Putamen (tissue), 1 donor: ENCODE measurements around the gene WDR81.
"Not testable (repeated sequence)": the region's sequence is repeated elsewhere in the genome, so short reads cannot be mapped to it uniquely, and the experiment has no call there.

Experiments used
- DNase-seq: peaks from one replicate; pipeline ENCODE4 v3.0.0-alpha.2; 2016; ENCODE audit warnings: low spot score

The WDR81 gene

DNA sequence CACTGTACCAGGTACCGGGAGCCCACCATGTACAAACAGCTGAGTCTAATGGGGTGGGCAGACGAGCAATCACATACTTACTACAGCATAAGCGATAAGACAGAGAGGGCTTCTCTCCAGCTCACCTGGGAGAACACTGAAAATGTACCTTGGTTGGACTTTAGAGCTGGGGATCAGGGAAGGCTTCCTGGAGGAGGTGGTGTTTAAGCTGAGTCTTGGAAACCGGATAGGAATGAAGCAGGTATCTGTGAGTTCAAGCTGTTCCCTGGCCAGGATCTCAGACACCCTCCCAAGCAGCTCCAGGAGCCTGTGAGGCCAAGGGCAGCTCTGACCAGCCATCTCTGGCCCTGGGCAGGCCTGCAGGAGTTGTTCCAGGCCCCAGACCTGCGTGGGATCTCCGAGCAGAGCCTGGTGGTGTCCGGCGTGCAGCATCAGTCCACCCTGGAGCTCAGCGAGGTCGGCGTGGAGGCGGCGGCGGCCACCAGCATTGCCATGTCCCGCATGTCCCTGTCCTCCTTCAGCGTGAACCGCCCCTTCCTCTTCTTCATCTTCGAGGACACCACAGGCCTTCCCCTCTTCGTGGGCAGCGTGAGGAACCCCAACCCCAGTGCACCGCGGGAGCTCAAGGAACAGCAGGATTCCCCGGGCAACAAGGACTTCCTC is 29.4 kb downstream of the WDR81 start:
- no peak for DNase-seq

- DNase-seq = no peak
Observed at GRCh38 chr17:1754430-1755112, 30.1 kb downstream of the WDR81 start.

DNA sequence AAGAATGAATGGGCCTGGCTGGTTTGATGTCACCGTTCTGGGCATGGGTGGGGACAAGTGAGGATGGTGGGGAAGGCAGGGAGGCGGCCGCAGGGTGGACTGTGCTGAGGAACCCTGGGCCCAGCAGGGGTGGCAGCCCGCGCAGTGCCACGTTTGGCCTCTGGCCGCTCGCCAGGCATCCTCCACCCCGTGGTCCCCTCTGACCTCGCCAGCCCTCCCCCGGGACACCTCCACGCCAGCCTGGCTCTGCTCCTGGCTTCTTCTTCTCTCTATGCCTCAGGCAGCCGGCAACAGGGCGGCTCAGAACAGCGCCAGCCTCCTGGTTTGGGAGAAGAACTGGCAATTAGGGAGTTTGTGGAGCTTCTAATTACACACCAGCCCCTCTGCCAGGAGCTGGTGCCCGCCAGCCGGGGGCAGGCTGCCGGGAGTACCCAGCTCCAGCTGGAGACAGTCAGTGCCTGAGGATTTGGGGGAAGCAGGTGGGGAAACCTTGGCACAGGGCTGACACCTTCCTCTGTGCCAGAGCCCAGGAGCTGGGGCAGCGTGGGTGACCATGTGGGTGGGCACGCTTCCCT is 30.8 kb downstream of the WDR81 start:
- DNase-seq = no peak

DNA sequence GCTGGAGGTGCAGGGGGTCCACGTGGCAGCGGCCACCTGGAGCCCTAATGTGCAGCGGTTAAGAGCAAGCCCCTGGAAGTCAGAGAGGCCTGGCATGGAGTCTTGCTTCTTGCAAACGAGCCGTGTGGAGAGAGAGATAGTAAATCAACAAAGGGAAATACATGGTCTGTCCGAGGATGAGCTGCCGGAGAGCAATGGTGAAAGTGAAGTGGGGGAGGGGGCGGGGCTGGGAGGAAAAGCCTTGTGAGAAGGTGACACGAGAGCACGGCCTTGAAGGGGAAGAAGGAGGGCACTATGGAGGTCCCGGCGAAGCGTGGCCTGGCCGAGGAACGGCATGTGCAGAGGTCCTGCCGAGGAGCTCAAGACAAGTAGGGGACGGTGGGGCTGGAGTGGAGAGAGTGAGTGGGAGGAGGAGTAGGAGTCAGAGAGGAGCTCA is 31.3 kb downstream of the WDR81 start:
- DNase-seq = no peak

DNA sequence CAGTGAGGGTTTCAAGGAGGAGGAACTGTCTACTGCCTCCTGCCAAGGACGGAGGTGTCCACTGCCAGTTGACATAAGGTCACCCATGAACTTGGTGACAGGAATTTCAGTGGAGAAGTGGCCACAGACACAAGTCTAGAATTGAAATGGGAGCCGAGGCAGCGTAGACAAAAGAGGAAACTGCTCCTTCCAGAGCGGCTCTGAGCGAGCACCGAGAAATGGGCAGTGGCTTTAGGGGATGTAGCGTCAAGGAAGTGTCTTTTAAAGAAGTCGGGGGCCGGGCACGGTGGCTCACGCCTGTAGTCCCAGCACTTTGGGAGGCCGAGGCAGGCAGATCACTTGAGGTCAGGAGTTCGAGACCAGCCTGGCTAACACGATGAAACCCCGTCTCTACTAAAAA is 34.3 kb downstream of the WDR81 start:
- no peak for DNase-seq

DNA sequence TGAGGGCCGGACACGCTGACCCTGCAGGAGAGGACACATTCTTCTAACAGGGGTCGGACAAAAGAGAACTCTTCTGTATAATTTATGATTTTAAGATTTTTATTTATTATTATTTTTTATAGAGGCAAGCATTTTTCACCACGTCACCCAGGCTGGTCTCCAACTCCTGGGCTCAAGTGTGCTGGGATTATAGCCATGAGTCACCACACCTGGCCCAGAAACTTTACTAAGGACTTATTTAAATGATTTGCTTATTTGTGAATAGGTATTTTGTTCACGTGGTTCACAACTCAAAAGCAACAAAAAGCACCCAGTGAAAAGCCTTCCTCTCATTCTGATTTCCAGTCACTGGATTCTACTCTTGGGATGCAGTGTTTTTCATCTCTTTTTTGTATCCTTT is 35.0 kb downstream of the WDR81 start:
- DNase-seq = no peak

GRCh38 chr17:1762233-1762900 is 37.9 kb downstream of the WDR81 start:
- no peak for DNase-seq

DNA sequence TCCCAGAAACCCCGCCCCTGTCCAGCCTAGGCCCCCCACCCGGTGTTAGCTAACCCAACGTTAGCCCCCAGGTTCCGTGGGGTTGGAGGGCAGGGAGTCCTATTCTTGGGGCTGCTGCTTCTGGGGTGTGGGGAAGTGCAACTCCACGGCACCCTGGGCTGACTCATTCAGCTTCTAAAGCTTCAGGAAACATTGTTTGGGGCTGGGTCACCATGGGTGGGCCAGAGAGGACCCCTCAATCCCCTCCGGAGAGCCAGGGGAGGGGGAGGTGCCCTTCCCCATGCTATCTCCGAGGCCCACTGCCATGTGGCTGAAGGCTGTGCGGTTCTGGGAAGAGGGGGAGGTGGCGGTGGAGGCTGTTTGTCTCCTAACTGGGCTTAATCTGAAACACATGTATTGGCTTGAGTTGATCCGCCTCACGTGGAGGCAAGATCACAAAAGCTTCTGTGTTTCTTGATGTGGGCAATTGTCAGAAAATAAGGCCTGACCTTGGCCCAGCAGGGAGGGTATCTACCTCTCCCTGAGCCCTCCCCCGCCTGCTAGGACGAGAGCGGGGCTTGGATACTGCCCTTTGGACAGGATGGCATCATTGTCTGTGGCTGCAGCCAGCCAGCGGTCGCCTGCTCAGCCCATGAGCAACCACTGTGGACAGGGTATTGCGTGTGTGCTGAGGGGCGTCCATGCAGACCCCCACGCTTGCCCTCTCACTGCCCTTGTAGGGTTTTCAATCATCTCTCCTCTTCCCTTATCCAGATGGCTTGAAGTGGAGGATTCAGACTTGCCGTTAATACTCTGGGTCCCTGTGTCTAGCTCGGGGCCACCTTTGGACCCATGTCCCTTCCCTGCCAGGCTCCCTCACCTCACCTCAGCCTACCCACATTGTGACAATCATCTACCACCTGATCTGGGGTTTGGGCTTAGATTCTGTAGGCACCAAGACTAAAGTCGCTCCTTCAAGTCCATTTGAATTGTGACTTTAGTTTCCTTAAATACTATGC is 38.7 kb downstream of the WDR81 start:
- no peak for DNase-seq

GRCh38 chr17:1764284-1764683 is 39.8 kb downstream of the WDR81 start:
- no peak for DNase-seq

DNA sequence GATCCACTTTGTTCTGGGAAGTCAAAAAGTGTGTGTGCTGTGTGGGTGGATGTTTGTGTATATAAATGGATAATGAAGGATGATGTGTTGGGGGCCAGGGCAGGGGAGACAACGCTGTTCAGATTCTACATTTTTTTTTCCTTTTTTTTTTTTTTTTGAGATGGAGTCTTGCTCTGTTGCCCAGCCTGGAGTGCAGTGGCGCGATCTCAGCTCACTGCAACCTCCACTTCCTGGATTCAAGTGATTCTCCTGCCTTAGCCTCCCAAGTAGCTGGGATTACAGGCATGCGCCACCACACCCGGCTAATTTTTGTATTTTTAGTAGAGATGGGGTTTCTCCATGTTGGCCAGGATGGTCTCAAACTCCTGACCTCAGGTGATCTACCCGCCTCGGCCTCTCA is 40.2 kb downstream of the WDR81 start:
- not testable (repeated sequence) for DNase-seq

DNA sequence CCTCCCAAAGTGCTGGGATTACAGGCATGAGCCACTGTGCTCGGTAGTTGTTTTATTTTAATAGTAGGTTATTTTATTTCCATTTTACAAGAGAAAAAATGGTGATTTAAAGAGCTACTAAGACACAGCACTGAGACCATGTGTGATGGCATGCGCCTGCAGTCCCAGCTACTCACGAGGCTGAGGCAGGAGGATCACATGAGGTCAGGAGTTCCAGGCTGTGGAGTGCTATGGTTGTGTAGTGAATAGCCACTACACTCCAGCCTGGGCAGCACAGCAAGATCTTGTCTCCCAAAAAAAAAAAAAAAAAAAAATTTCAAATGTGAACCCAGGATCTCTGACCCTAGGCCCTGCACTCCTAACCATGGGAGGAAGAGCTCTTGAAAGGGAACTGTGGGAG is 41.1 kb downstream of the WDR81 start:
- DNase-seq = no peak

DNA sequence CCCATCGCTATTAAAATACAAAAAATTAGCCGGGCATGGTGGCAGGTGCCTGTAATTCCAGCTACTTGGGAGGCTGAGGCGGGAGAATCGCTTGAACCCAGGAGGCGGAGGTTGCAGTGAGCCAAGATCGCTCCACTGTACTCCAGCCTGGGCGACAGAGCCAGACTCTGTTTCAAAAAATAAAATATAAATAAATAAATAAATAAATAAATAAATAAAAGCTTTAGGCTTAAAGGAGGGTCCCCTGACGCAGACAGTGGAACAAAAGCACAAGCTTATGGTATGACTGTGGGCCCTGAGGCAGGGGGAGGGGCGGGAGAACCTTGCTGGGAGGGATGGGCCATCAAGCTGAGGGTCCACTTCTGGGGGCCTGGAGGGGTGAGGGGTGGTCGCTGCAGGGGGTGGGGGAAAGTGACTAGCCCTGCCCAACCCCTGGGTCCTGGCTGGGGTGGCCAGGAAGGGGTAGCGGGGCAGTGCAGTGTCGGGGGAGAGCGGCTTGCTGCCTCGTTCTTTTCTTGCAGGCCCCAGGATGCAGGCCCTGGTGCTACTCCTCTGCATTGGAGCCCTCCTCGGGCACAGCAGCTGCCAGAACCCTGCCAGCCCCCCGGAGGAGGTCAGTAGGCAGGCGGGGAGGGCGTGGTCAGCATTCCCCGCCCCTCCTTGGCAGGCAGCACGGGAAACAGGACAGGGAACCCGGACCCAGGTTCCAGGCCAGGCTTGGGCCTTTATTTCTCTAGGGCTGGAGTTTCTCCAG is 42.1 kb downstream of the WDR81 start:
- DNase-seq = no peak

GRCh38 chr17:1767358-1767757 is 42.9 kb downstream of the WDR81 start:
- no peak for DNase-seq

- DNase-seq = no peak
Observed at GRCh38 chr17:1769822-1770477, 45.4 kb downstream of the WDR81 start.

GRCh38 chr17:1773000-1773695 is 48.6 kb downstream of the WDR81 start:
- DNase-seq = not testable (repeated sequence)

- DNase-seq = no peak
Observed at GRCh38 chr17:1773696-1774181, 49.2 kb downstream of the WDR81 start.

- DNase-seq = no peak
Observed at GRCh38 chr17:1774390-1775176, 50.1 kb downstream of the WDR81 start.

DNA sequence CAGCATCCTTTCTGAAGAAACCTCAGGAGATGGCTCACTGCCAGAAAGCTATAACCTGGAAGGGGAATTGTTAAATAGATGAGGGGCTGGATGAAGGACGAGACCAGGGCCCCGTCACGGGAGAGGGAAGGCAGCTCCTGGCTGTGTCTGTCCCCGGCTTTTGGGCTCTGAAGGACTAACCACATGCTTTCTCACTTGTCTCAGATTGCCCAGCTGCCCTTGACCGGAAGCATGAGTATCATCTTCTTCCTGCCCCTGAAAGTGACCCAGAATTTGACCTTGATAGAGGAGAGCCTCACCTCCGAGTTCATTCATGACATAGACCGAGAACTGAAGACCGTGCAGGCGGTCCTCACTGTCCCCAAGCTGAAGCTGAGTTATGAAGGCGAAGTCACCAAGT is 51.8 kb downstream of the WDR81 start:
- no peak for DNase-seq

DNA sequence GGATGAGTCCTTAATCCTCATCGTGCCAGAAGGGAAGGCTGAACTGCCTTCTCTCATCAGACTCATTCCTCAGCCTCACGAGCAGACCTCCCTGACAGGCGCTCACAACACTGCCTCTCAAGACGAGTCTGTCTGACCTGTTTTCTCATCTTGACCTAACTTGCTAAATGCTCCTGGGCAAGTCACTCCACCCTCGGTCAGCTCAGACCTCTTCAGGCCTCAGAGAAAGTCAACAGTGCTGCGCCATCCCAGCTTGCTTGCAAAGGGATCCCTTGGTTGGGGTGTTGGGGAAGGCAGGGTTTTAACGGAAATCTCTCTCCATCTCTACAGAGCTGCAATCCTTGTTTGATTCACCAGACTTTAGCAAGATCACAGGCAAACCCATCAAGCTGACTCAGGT is 52.4 kb downstream of the WDR81 start:
- no peak for DNase-seq
